ENCODE measurements around the gene SF3B3. TPM values are rescaled to one million over a fixed set of nuclear protein-coding genes. Genes with fewer than 3 reads are reported as not detected.

The SF3B3 gene
- total RNA-seq, 1 donor from 2014 or later = 176 TPM

- Histone ChIP-seq H3K27me3 (ENCODE audit: low read depth) (no peaks in the 10 kb centered on the region), H3K4me3 (no peak overlapping the region), H3K9me3 (no peaks in the 10 kb centered on the region), H3K36me3 (peaks cover 53% of the 10 kb centered on the region), H3K4me1 (peaks cover 58% of the 10 kb centered on the region), H3K27ac (peak overlapping the region; percentile 44)
- intact Hi-C loops (cut with DNase I) = no loop called here
- peak; percentile 57 to 65 for ATAC-seq
- TF ChIP-seq CTCF (IDR thresholded peaks at IDR 0.05) = no peak
- no peak for DNase-seq
These were observed 50.0 kb downstream of the SF3B3 start for GRCh38 chr16:70573451-70574121.

GRCh38 chr16:70574595-70575271 lies 51.1 kb downstream of the SF3B3 start:
- ATAC-seq = no peak
- peaks cover 58% of the 10 kb centered on the region for H3K4me1 ChIP-seq
- no peaks in the 10 kb centered on the region for H3K9me3 ChIP-seq
- intact Hi-C loops (cut with DNase I) = no loop called here
- H3K36me3 ChIP-seq = peaks cover 42% of the 10 kb centered on the region
- TF ChIP-seq CTCF (IDR thresholded peaks at IDR 0.05) = no peak
- DNase-seq = no peak
- no peaks in the 10 kb centered on the region for H3K27me3 ChIP-seq (ENCODE audit: low read depth)
- H3K27ac ChIP-seq = peak overlapping the region; percentile 44
- no peak overlapping the region for H3K4me3 ChIP-seq

- Histone ChIP-seq H3K36me3 (peaks cover 35% of the 10 kb centered on the region), H3K4me1 (peaks cover 58% of the 10 kb centered on the region), H3K27me3 (ENCODE audit: low read depth) (no peaks in the 10 kb centered on the region), H3K27ac (no peak overlapping the region), H3K4me3 (no peak overlapping the region), H3K9me3 (no peaks in the 10 kb centered on the region)
- intact Hi-C loops (cut with DNase I) = no loop called here
- no peak for TF ChIP-seq CTCF (IDR thresholded peaks at IDR 0.05)
- DNase-seq (no peak), ATAC-seq (no peak)
These were observed 51.8 kb downstream of the SF3B3 start for GRCh38 chr16:70575376-70575775.

GRCh38 chr16:70576431-70577255 lies 53.0 kb downstream of the SF3B3 start:
- Histone ChIP-seq H3K27me3 (ENCODE audit: low read depth) (no peaks in the 10 kb centered on the region), H3K36me3 (peaks cover 23% of the 10 kb centered on the region), H3K4me1 (peaks cover 48% of the 10 kb centered on the region), H3K9me3 (no peaks in the 10 kb centered on the region), H3K27ac (no peak overlapping the region), H3K4me3 (no peak overlapping the region)
- no peak for TF ChIP-seq CTCF (IDR thresholded peaks at IDR 0.05)
- intact Hi-C loops (cut with DNase I) = no loop called here
- DNase-seq = no peak
- ATAC-seq = no peak

GRCh38 chr16:70577256-70577698 lies 53.7 kb downstream of the SF3B3 start:
- H3K36me3 ChIP-seq = peaks cover 16% of the 10 kb centered on the region
- no peak overlapping the region for H3K4me3 ChIP-seq
- H3K27ac ChIP-seq = no peak overlapping the region
- H3K27me3 ChIP-seq (ENCODE audit: low read depth) = no peaks in the 10 kb centered on the region
- peaks cover 42% of the 10 kb centered on the region for H3K4me1 ChIP-seq
- intact Hi-C loops (cut with DNase I) = no loop called here
- no peak for TF ChIP-seq CTCF (IDR thresholded peaks at IDR 0.05)
- DNase-seq (no peak), ATAC-seq (peak in 1 of 2 donors; percentile 19)
- no peaks in the 10 kb centered on the region for H3K9me3 ChIP-seq

Measured in lower lobe of right lung (tissue), 2 donors.